ENCODE measurements around the gene TIAM1. TPM values are rescaled to one million over a fixed set of nuclear protein-coding genes. Genes with fewer than 3 reads are reported as not detected.

Gene TIAM1
- total RNA-seq, 1 experiment from 2014 or later = 3.7 TPM

DNA sequence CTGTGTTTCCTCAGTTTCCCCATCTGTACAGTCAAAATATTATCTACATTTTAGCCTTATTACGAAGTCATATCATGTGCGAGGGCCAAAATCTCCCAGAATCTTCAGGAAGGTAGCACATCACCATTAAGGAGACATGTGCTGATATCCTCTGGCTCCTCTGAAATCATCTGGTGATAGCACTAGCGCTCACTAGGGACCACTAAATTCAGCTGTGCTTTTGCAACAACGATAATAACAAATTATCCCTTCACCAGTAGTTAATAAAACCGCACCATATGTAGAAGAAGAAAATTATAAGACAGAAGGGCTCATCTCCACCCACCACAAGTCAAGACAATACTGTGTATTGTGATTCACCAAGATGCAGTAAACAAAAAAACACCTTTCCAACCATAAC, 53.3 kb downstream of the TIAM1 start:
- TF ChIP-seq TCF7L2 (IDR thresholded peaks at IDR 0.05; ENCODE audit: low read depth, low read length) = no peak
- no peak for TF ChIP-seq SIN3A (IDR thresholded peaks at IDR 0.05; ENCODE audit: borderline replicate concordance, insufficient read depth, low read depth, low read length)
- TF ChIP-seq, protein P1, sequence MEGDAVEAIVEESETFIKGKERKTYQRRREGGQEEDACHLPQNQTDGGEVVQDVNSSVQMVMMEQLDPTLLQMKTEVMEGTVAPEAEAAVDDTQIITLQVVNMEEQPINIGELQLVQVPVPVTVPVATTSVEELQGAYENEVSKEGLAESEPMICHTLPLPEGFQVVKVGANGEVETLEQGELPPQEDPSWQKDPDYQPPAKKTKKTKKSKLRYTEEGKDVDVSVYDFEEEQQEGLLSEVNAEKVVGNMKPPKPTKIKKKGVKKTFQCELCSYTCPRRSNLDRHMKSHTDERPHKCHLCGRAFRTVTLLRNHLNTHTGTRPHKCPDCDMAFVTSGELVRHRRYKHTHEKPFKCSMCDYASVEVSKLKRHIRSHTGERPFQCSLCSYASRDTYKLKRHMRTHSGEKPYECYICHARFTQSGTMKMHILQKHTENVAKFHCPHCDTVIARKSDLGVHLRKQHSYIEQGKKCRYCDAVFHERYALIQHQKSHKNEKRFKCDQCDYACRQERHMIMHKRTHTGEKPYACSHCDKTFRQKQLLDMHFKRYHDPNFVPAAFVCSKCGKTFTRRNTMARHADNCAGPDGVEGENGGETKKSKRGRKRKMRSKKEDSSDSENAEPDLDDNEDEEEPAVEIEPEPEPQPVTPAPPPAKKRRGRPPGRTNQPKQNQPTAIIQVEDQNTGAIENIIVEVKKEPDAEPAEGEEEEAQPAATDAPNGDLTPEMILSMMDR (IDR thresholded peaks at IDR 0.05) = no peak
- TF ChIP-seq, protein P2, sequence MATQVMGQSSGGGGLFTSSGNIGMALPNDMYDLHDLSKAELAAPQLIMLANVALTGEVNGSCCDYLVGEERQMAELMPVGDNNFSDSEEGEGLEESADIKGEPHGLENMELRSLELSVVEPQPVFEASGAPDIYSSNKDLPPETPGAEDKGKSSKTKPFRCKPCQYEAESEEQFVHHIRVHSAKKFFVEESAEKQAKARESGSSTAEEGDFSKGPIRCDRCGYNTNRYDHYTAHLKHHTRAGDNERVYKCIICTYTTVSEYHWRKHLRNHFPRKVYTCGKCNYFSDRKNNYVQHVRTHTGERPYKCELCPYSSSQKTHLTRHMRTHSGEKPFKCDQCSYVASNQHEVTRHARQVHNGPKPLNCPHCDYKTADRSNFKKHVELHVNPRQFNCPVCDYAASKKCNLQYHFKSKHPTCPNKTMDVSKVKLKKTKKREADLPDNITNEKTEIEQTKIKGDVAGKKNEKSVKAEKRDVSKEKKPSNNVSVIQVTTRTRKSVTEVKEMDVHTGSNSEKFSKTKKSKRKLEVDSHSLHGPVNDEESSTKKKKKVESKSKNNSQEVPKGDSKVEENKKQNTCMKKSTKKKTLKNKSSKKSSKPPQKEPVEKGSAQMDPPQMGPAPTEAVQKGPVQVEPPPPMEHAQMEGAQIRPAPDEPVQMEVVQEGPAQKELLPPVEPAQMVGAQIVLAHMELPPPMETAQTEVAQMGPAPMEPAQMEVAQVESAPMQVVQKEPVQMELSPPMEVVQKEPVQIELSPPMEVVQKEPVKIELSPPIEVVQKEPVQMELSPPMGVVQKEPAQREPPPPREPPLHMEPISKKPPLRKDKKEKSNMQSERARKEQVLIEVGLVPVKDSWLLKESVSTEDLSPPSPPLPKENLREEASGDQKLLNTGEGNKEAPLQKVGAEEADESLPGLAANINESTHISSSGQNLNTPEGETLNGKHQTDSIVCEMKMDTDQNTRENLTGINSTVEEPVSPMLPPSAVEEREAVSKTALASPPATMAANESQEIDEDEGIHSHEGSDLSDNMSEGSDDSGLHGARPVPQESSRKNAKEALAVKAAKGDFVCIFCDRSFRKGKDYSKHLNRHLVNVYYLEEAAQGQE (IDR thresholded peaks at IDR 0.05; ENCODE audit: insufficient read depth in 1 of 2, low read depth in 2 of 2, low read length in 1 of 2) = no peak
- no peak for TF ChIP-seq POLR2AphosphoS5 (IDR thresholded peaks at IDR 0.05; ENCODE audit: low read depth, low read length)
- H3K4me3 ChIP-seq (ENCODE audit: low read depth in 2 of 2, low read length in 2 of 2) = no peak overlapping the region
- ChIA-PET CTCF (no interaction called here), POLR2A (no interaction called here)
- in situ Hi-C loops (cut with HindIII; ENCODE audit: low pct_unique_long_range_greater_than_20kb, low sequenced_read_pairs) (no loop called here), intact Hi-C loops (cut with micrococcal nuclease; ENCODE audit: unreplicated experiment) (no loop called here)
- DNase-seq (ENCODE audit: low read depth, low spot score) = no peak
- H3K36me3 ChIP-seq (ENCODE audit: control insufficient read depth, insufficient read depth, low read length) = no peaks in the 10 kb centered on the region
- no peak overlapping the region for H3K27ac ChIP-seq (ENCODE audit: low read length)
- no TSS peak for BruUV-seq (replicated peaks)
- ATAC-seq = no peak
- no peaks in the 10 kb centered on the region for H3K27me3 ChIP-seq (ENCODE audit: control insufficient read depth, insufficient read depth, low read length)
- H3K9me3 ChIP-seq (ENCODE audit: control insufficient read depth, insufficient read depth, low read depth, low read length) = no peaks in the 10 kb centered on the region
- H3K4me1 ChIP-seq (ENCODE audit: control insufficient read depth, insufficient read depth, low read length) = no peaks in the 10 kb centered on the region

DNA sequence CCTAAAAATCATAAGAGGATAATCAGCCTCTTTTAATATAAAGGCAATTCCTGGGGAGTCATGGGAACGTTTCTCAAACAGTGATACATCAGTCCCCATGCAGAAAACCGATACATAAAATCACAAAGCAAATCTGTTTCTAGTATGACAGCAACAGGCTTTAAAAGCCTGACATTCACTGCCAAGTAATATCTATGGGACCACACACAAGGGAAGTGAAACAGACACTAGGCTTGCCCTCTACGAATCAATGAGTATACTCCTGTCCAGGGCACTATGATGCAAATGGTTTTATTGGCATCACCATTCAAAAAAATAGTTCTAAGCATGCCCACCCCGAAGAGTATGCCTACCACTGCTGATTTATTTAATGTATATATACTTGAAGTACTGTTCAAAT, 54.4 kb downstream of the TIAM1 start:
- no TSS peak for BruUV-seq (replicated peaks)
- intact Hi-C loops (cut with micrococcal nuclease; ENCODE audit: unreplicated experiment) = no loop called here
- Histone ChIP-seq H3K36me3 (ENCODE audit: control insufficient read depth, insufficient read depth, low read length) (no peaks in the 10 kb centered on the region), H3K9me3 (ENCODE audit: control insufficient read depth, insufficient read depth, low read depth, low read length) (no peaks in the 10 kb centered on the region), H3K4me3 (ENCODE audit: low read depth in 2 of 2, low read length in 2 of 2) (no peak overlapping the region), H3K27me3 (ENCODE audit: control insufficient read depth, insufficient read depth, low read length) (no peaks in the 10 kb centered on the region), H3K4me1 (ENCODE audit: control insufficient read depth, insufficient read depth, low read length) (no peaks in the 10 kb centered on the region), H3K27ac (ENCODE audit: low read length) (no peak overlapping the region)
- CTCF ChIA-PET = no interaction called here
- TF ChIP-seq, protein P1 (IDR thresholded peaks at IDR 0.05) = no peak
- TF ChIP-seq, protein P2 (IDR thresholded peaks at IDR 0.05; ENCODE audit: insufficient read depth in 1 of 2, low read depth in 2 of 2, low read length in 1 of 2) = no peak
- no peak for TF ChIP-seq POLR2AphosphoS5 (IDR thresholded peaks at IDR 0.05; ENCODE audit: low read depth, low read length)
- no peak for TF ChIP-seq SIN3A (IDR thresholded peaks at IDR 0.05; ENCODE audit: borderline replicate concordance, insufficient read depth, low read depth, low read length)
- no peak for TF ChIP-seq TCF7L2 (IDR thresholded peaks at IDR 0.05; ENCODE audit: low read depth, low read length)
- in situ Hi-C loops (cut with HindIII; ENCODE audit: low pct_unique_long_range_greater_than_20kb, low sequenced_read_pairs) = no loop called here
- POLR2A ChIA-PET = no interaction called here
- no peak for ATAC-seq
- DNase-seq (ENCODE audit: low read depth, low spot score) = no peak
